OCI-M1 (cell line): ENCODE measurements around the gene SSX3.
"Not testable (repeated sequence)": the region's sequence is repeated elsewhere in the genome, so short reads cannot be mapped to it uniquely, and the experiment has no call there.

Source experiments
- DNase-seq: peaks from one replicate; lab custom pipeline; 2025; lab: John Stamatoyannopoulos, UW

SSX3 gene

GRCh38 chrX:48356315-48357094, at the start of gene SSX3:
Gene SSX3 (minus strand): TSS chrX:48356703. CDS start chrX:48355249, 1,454 bp downstream.
- DNase-seq, result not testable (repeated sequence)

- DNase-seq, result not testable (repeated sequence)
These were observed 41.3 kb upstream of the SSX3 start for GRCh38 chrX:48397825-48398224.

- not testable (repeated sequence) for DNase-seq
These were observed 40.4 kb upstream of the SSX3 start for GRCh38 chrX:48396931-48397330.

GRCh38 chrX:48383239-48383638, 26.7 kb upstream of the SSX3 start, which contains the start of gene SSX4:
Gene SSX4 (plus strand): TSS chrX:48383539. CDS start chrX:48384054, 515 bp downstream.
- not testable (repeated sequence) for DNase-seq

- DNase-seq, result not testable (repeated sequence)
These were observed 13.9 kb upstream of the SSX3 start for GRCh38 chrX:48370408-48370807.

- not testable (repeated sequence) for DNase-seq
These were observed 11.4 kb upstream of the SSX3 start for GRCh38 chrX:48367717-48368408.

GRCh38 chrX:48359281-48359680, 2.8 kb upstream of the SSX3 start:
- DNase-seq, result not testable (repeated sequence)

GRCh38 chrX:48357681-48358080, 1.2 kb upstream of the SSX3 start:
- no peak for DNase-seq

GRCh38 chrX:48346059-48346458, 10.4 kb downstream of the SSX3 start:
- DNase-seq, result not testable (repeated sequence)

GRCh38 chrX:48313996-48314395, 42.5 kb downstream of the SSX3 start:
- DNase-seq, result not testable (repeated sequence)

GRCh38 chrX:48306175-48306574, 50.3 kb downstream of the SSX3 start:
- DNase-seq, result no peak
